HL-60 (cell line): ENCODE data around the gene GABRB3.

ENCODE experiments used
- CTCF ChIP-seq: IDR thresholded peaks from one replicate; pipeline ENCODE4 v1.5.1; 2011; ENCODE audit warnings: low read length, control low read depth, inconsistent platforms; ENCODE audit not compliant: insufficient read depth
- GABPA ChIP-seq: IDR thresholded peaks from 2 replicates; pipeline ENCODE4 v1.6.1; 2012; ENCODE audit warnings: low read depth
- POLR2AphosphoS5 ChIP-seq: IDR thresholded peaks from 2 replicates; pipeline ENCODE4 v1.6.1; 2012; ENCODE audit warnings: low read depth
- SPI1 ChIP-seq: IDR thresholded peaks from 2 replicates; pipeline ENCODE4 v1.6.1; 2012; ENCODE audit warnings: low read depth, mild to moderate bottlenecking, borderline replicate concordance
- TF ChIP-seq, protein P1 (sequence below): IDR thresholded peaks from 2 replicates; pipeline ENCODE4 v1.6.1; 2012; ENCODE audit warnings: low read depth; ENCODE audit not compliant: insufficient replicate concordance

DNA sequence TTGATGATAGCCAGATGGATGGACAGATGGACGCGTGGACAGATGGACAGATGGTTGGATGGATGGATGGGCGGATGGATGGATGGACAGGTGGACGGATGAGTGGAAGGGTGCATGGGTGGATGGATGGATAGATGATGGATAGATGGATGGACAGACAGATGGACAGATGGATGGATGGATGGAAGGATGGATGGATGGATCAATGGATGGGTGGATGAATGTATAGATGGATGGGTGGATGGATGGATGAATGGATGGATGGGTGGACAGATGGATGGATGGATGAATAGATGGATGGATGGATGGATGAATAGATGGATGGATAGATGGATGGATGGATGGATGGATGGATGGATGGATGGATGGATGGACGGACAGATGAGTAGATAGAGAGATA is 40.9 kb downstream of the GABRB3 start:
- no peak for TF ChIP-seq CTCF
- TF ChIP-seq POLR2AphosphoS5: no peak
- TF ChIP-seq SPI1: no peak
- TF ChIP-seq, protein P1, sequence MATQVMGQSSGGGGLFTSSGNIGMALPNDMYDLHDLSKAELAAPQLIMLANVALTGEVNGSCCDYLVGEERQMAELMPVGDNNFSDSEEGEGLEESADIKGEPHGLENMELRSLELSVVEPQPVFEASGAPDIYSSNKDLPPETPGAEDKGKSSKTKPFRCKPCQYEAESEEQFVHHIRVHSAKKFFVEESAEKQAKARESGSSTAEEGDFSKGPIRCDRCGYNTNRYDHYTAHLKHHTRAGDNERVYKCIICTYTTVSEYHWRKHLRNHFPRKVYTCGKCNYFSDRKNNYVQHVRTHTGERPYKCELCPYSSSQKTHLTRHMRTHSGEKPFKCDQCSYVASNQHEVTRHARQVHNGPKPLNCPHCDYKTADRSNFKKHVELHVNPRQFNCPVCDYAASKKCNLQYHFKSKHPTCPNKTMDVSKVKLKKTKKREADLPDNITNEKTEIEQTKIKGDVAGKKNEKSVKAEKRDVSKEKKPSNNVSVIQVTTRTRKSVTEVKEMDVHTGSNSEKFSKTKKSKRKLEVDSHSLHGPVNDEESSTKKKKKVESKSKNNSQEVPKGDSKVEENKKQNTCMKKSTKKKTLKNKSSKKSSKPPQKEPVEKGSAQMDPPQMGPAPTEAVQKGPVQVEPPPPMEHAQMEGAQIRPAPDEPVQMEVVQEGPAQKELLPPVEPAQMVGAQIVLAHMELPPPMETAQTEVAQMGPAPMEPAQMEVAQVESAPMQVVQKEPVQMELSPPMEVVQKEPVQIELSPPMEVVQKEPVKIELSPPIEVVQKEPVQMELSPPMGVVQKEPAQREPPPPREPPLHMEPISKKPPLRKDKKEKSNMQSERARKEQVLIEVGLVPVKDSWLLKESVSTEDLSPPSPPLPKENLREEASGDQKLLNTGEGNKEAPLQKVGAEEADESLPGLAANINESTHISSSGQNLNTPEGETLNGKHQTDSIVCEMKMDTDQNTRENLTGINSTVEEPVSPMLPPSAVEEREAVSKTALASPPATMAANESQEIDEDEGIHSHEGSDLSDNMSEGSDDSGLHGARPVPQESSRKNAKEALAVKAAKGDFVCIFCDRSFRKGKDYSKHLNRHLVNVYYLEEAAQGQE: no peak
- TF ChIP-seq GABPA: no peak
